ENCODE measurements around the gene WNT5A.

- TF ChIP-seq CTCF (IDR thresholded peaks at IDR 0.05) (no peak), POLR2A (IDR thresholded peaks at IDR 0.05) (no peak)
Measured at GRCh38 chr3:55487381-55488241, 505 bp upstream of the WNT5A start.

Data from uterus (tissue), 2 donors.